Spleen (tissue), 7 donors: ENCODE measurements around the gene GSDMA.

Experiments
- CTCF ChIP-seq, 11 experiments: fragments of 200-600 bp in 7 of 11; fragments of 450-650 bp in 4 of 11; sonication (generic) in 4 of 11; IDR thresholded peaks in 8 of 11; conservative IDR thresholded peaks in 3 of 11; 1 replicate in 7 of 11; 2 replicates in 4 of 11; pipeline versions ENCODE4 v1.4.0 to v1.8.0; 2016 to 2021; ENCODE audit warnings: antibody characterized with exemption in 11 of 11, inconsistent platforms in 4 of 11, mild to moderate bottlenecking in 1 of 11
- POLR2A ChIP-seq, 3 donors: fragments of 450-650 bp; IDR thresholded peaks; one replicate each; pipeline ENCODE4 v1.5.1; 2017; ENCODE audit warnings: antibody characterized with exemption in 3 of 3, mild to moderate bottlenecking in 1 of 3
- POLR2AphosphoS5 ChIP-seq, 3 donors: sonication (generic); formaldehyde crosslinking; IDR thresholded peaks; one replicate each; pipeline ENCODE4 v1.5.1; 2017; ENCODE audit warnings: antibody characterized with exemption in 3 of 3
- donor health status: DM: no; HTN: no; CAD: no; lungs with moderate emphysema.
- donor health status: DM: no; HTN: no; CAD: no.
- donor health status: DM: no; HTN: no; CAD: no.

- TF ChIP-seq CTCF (IDR thresholded peaks at IDR 0.05 in 8 of 11, conservative IDR thresholded peaks at IDR 0.05 in 3 of 11) = no peak
- peak; percentile 52 to 67 (median 60) for TF ChIP-seq POLR2AphosphoS5 (IDR thresholded peaks at IDR 0.05)
- TF ChIP-seq POLR2A (IDR thresholded peaks at IDR 0.05) = no peak
Measured at GRCh38 chr17:39952680-39953470, 9.9 kb upstream of the GSDMA start.
